B cell (primary cell): Measurements from ENCODE around the gene ELAPOR1. TPM values are rescaled to one million over a fixed set of nuclear protein-coding genes. Genes with fewer than 3 reads are reported as not detected.

Experiments used
- ATAC-seq: fragments of 200-7000 bp; cut with Tn5 transposase; one replicate; pipeline ENCODE4 v1.10.0; 2021; ENCODE audit warnings: low read depth, mild to moderate bottlenecking, moderate number of reproducible peaks, moderate library complexity
- CTCF ChIA-PET: fragments of 350-600 bp; sonication (Branson Sonifier 250); formaldehyde crosslinking; loops from one replicate; lab custom pipeline; 2021; ENCODE audit warnings: antibody characterized with exemption, inconsistent platforms; lab: Charles Lee
- POLR2A ChIA-PET: fragments of 350-600 bp; sonication (Branson Sonifier 250); formaldehyde crosslinking; loops from one replicate; lab custom pipeline; 2021; ENCODE audit warnings: antibody characterized with exemption; lab: Charles Lee
- DNase-seq: peaks from one replicate; pipeline ENCODE4 v3.0.0; 2013
- H2AFZ ChIP-seq: 2 replicates; pipeline ENCODE4 v1.6.1; 2012; ENCODE audit warnings: mild to moderate bottlenecking, low read depth, low read length; ENCODE audit not compliant: insufficient read depth, poor library complexity, severe bottlenecking
- H3K27ac ChIP-seq, 2 donors: 1 replicate in 1 of 2; 2 replicates in 1 of 2; pipeline ENCODE4 v1.5.1; 2012 to 2013; ENCODE audit warnings: low read length in 2 of 2, mild to moderate bottlenecking in 2 of 2, moderate library complexity in 1 of 2
- H3K27me3 ChIP-seq, 4 experiments: fragments of 200-600 bp in 1 of 4; sonication (generic) in 1 of 4; replicated peaks in 1 of 4; 1 replicate in 2 of 4; 2 replicates in 2 of 4; pipeline versions ENCODE4 v1.6.1 to v1.7.0; 2013 to 2016; ENCODE audit warnings: low read length in 3 of 4, mild to moderate bottlenecking in 2 of 4, mixed read lengths in 1 of 4, moderate library complexity in 1 of 4; ENCODE audit not compliant: insufficient read depth in 4 of 4, control insufficient read depth in 3 of 4; ENCODE audit errors: control extremely low read depth in 1 of 4
- H3K36me3 ChIP-seq, 2 experiments: replicated peaks in 1 of 2; 1 replicate in 1 of 2; 2 replicates in 1 of 2; pipeline versions ENCODE4 v1.6.1 to v1.7.1; 2013; ENCODE audit warnings: low read length in 1 of 2; ENCODE audit not compliant: insufficient read depth in 2 of 2, control insufficient read depth in 1 of 2; ENCODE audit errors: control extremely low read depth in 1 of 2, extremely low read depth in 1 of 2
- H3K4me1 ChIP-seq, 2 donors: fragments of 200-600 bp in 1 of 2; sonication (generic) in 1 of 2; 1 replicate in 1 of 2; 2 replicates in 1 of 2; pipeline versions ENCODE4 v1.5.1 to v1.6.1; 2013 to 2017; ENCODE audit warnings: low read length in 2 of 2; ENCODE audit not compliant: control insufficient read depth in 2 of 2, insufficient read depth in 2 of 2
- H3K4me2 ChIP-seq: replicated peaks from 2 replicates; pipeline ENCODE3; 2012; ENCODE audit warnings: mild to moderate bottlenecking, low read depth, low read length; ENCODE audit not compliant: poor library complexity, severe bottlenecking
- H3K4me3 ChIP-seq, 5 experiments: fragments of 200-600 bp in 1 of 5; sonication (generic) in 1 of 5; 1 replicate in 3 of 5; 2 replicates in 2 of 5; pipeline versions ENCODE4 v1.5.1 to v1.7.0; 2011 to 2016; ENCODE audit warnings: low read length in 4 of 5, mild to moderate bottlenecking in 4 of 5, low read depth in 2 of 5, control low read depth in 1 of 5, moderate library complexity in 1 of 5; ENCODE audit not compliant: insufficient read depth in 1 of 5; ENCODE audit errors: control extremely low read depth in 1 of 5, extremely low read depth in 1 of 5
- H3K79me2 ChIP-seq: fragments of 200-600 bp; sonication (generic); one replicate; pipeline ENCODE4 v1.6.0; 2016; ENCODE audit warnings: low read length; ENCODE audit not compliant: control insufficient read depth, insufficient read depth
- H3K9ac ChIP-seq: fragments of 200-600 bp; sonication (generic); 2 replicates; pipeline ENCODE4 v1.6.1; 2017; ENCODE audit warnings: mild to moderate bottlenecking, low read length, moderate library complexity
- H3K9me3 ChIP-seq, 3 donors: one replicate each; pipeline versions ENCODE4 v1.6.1 to v1.7.1; 2013; ENCODE audit warnings: low read length in 2 of 3; ENCODE audit not compliant: control insufficient read depth in 2 of 3, insufficient read depth in 1 of 3; ENCODE audit errors: control extremely low read depth in 1 of 3
- H4K20me1 ChIP-seq: 2 replicates; pipeline ENCODE4 v1.6.0; 2012; ENCODE audit warnings: mild to moderate bottlenecking, low read length; ENCODE audit not compliant: insufficient read depth, control insufficient read depth, poor library complexity, severe bottlenecking
- H3K27ac Mint-ChIP-seq: one replicate; pipeline ENCODE4 v1.8.0; 2021; ENCODE audit warnings: mixed read lengths
- H3K27me3 Mint-ChIP-seq: one replicate; pipeline ENCODE4 v1.8.0; 2021; ENCODE audit warnings: mixed read lengths
- H3K4me1 Mint-ChIP-seq: one replicate; pipeline ENCODE4 v1.8.0; 2021; ENCODE audit warnings: mixed read lengths
- H3K4me3 Mint-ChIP-seq: one replicate; pipeline ENCODE4 v1.8.0; 2021; ENCODE audit warnings: mixed read lengths
- H3K9me3 Mint-ChIP-seq: one replicate; pipeline ENCODE4 v1.8.0; 2022; ENCODE audit warnings: mixed read lengths; ENCODE audit not compliant: insufficient read depth
- CTCF ChIP-seq: fragments of 200-600 bp; IDR thresholded peaks from one replicate; pipeline ENCODE4 v1.8.0; 2022; ENCODE audit warnings: antibody characterized with exemption, mild to moderate bottlenecking
- EZH2 ChIP-seq: IDR thresholded peaks from 2 replicates; pipeline ENCODE4 v1.6.1; 2012; ENCODE audit warnings: borderline replicate concordance, low read depth, mild to moderate bottlenecking, moderate library complexity, low read length; ENCODE audit not compliant: insufficient read depth, poor library complexity, severe bottlenecking
- WGBS: methylation state at CpG from one replicate; pipeline ENCODE4 v1.1.5; 2013; ENCODE audit warnings: missing lambda C conversion rate; ENCODE audit not compliant: insufficient coverage; 5-methylcytosine and 5-hydroxymethylcytosine counted together
- intact Hi-C: fragments of 100-400 bp; cut with micrococcal nuclease; formaldehyde crosslinking; loops from one replicate; pipeline ENCODE4 v1.10.0; 2022
- polyA plus RNA-seq: library from polyadenylated mRNA; depleted of rRNA; stranded (reverse); fragments of >200 nt; gene quantifications from 2 replicates; pipeline ENCODE4 v1.2.3, GENCODE V29; 2012
- total RNA-seq, 2 donors: library from RNA; stranded (reverse); fragments of 120-200 nt in 1 of 2; gene quantifications; 1 replicate in 1 of 2; 2 replicates in 1 of 2; pipeline versions ENCODE4 v1.2.3 to v1.2.4, GENCODE V29; 2013 to 2022

Gene ELAPOR1
- total and polyA plus RNA-seq, 2 donors (not counting 1 experiment from before 2014, with no cell fraction given): 2.2 to 2.3 TPM

GRCh38 chr1:109148987-109149561 is 35.2 kb downstream of the ELAPOR1 start:
- H3K36me3 ChIP-seq: no peaks in the 10 kb centered on the region
- H3K27ac ChIP-seq: no peak overlapping the region
- ATAC-seq: no peak
- POLR2A ChIA-PET: no interaction called here
- Mint-ChIP-seq H3K4me3 (no peak overlapping the region), H3K27me3 (peaks cover 8% of the 10 kb centered on the region), H3K27ac (no peak overlapping the region), H3K4me1 (peaks cover 4% of the 10 kb centered on the region), H3K9me3 (no peaks in the 10 kb centered on the region)
- 100% methylated on average over 4 of the region's 10 CpGs for WGBS
- intact Hi-C loops: no loop called here
- no peaks in the 10 kb centered on the region for H3K27me3 ChIP-seq
- H3K4me1 ChIP-seq: no peaks in the 10 kb centered on the region
- H3K79me2 ChIP-seq: no peaks in the 10 kb centered on the region
- CTCF ChIA-PET: no interaction called here
- H3K9ac ChIP-seq: no peak overlapping the region
- TF ChIP-seq CTCF: no peak
- TF ChIP-seq EZH2: no peak
- no peaks in the 10 kb centered on the region for H3K9me3 ChIP-seq
- no peak for DNase-seq
- no peak overlapping the region for H3K4me2 ChIP-seq
- no peaks in the 10 kb centered on the region for H4K20me1 ChIP-seq
- no peak overlapping the region for H2AFZ ChIP-seq
- H3K4me3 ChIP-seq: no peak overlapping the region

- ATAC-seq: no peak
- CTCF ChIA-PET: no interaction called here
Observed at GRCh38 chr1:109149874-109150601, 36.1 kb downstream of the ELAPOR1 start.

More at GRCh38 chr1:109149874-109150601, 36.1 kb downstream of the ELAPOR1 start:
- Histone ChIP-seq H3K4me3 (no peak overlapping the region), H3K27ac (no peak overlapping the region), H3K9ac (no peak overlapping the region), H2AFZ (no peak overlapping the region), H3K4me2 (no peak overlapping the region), H3K4me1 (peaks cover 0 to 7% of the 10 kb centered on the region in 2 donors), H3K9me3 (no peaks in the 10 kb centered on the region), H4K20me1 (no peaks in the 10 kb centered on the region), H3K36me3 (no peaks in the 10 kb centered on the region), H3K79me2 (no peaks in the 10 kb centered on the region), H3K27me3 (no peaks in the 10 kb centered on the region)
- Mint-ChIP-seq H3K27ac (no peak overlapping the region), H3K27me3 (peaks cover 8% of the 10 kb centered on the region), H3K4me1 (peaks cover 10% of the 10 kb centered on the region), H3K4me3 (no peak overlapping the region), H3K9me3 (no peaks in the 10 kb centered on the region)
- no peak for TF ChIP-seq CTCF
- TF ChIP-seq EZH2: no peak
- no peak for DNase-seq
- intact Hi-C loops: no loop called here
- 78% methylated on average over 13 of the region's 17 CpGs for WGBS
- POLR2A ChIA-PET: no interaction called here
